ENCODE measurements around the gene AP3B1. TPM values are rescaled to one million over a fixed set of nuclear protein-coding genes. Genes with fewer than 3 reads are reported as not detected.

The AP3B1 gene
- total and polyA plus RNA-seq, 8 donors = 42.4 to 61.2 (median 48.7) TPM

DNA sequence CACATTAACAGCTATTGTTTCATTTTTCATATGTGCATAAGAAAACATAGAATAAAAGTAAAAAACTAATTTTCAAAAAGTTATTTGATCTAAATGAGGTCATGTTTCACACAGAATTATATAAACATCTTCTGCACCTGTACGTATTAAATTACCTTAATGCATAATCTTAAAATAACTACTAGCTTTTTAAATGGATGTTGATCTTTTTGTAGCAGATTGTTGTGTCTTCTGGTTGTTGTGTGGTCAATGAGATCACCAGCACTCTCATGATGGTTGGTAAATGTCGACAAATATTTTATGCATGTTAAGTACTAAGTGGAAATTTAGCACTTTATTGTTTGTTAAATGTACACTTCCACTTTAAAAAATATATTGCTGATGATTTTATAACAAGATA is 162.0 kb downstream of the AP3B1 start:
- Histone ChIP-seq H3K4me3 (no peak overlapping the region), H3K9me3 (no peaks in the 10 kb centered on the region), H3K27ac (no peak overlapping the region), H3K36me3 (peaks cover 0 to 4% of the 10 kb centered on the region in 2 donors), H3K27me3 (no peaks in the 10 kb centered on the region), H3K4me1 (no peaks in the 10 kb centered on the region)
- intact Hi-C loops (cut with DNase I) = no loop called here
- ATAC-seq = no peak
- DNase-seq = no peak
- TF ChIP-seq CTCF (IDR thresholded peaks at IDR 0.05) = no peak

- TF ChIP-seq CTCF (IDR thresholded peaks at IDR 0.05) = no peak
- no peak overlapping the region for H3K4me3 ChIP-seq
- DNase-seq (no peak), ATAC-seq (no peak)
- no peaks in the 10 kb centered on the region for H3K27me3 ChIP-seq
- H3K36me3 ChIP-seq = peaks cover 0 to 4% of the 10 kb centered on the region in 2 donors
- no peak overlapping the region for H3K27ac ChIP-seq
- H3K4me1 ChIP-seq = no peaks in the 10 kb centered on the region
- intact Hi-C loops (cut with DNase I) = no loop called here
- no peaks in the 10 kb centered on the region for H3K9me3 ChIP-seq
Measured at GRCh38 chr5:78129597-78129996, 164.9 kb downstream of the AP3B1 start.

DNA sequence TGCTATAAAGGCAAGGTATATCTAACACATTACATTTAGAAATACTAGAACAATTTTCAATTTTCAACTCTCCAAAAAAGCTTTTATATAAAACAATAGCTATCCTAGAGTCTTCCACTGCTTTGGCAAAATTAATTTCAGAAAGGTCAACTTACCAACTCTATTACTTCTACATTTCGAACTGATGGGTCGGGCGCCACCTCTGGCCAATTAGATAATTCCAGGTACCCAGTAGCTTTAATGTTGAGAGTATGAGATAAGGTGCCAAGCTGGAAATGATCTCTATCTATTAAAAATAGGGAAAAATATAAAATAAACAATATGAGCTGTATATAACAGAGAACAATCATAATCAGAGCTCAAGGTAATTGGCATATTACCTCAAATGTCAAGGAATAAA is 166.6 kb downstream of the AP3B1 start:
- Histone ChIP-seq H3K27ac (no peak overlapping the region), H3K4me1 (no peaks in the 10 kb centered on the region), H3K9me3 (no peaks in the 10 kb centered on the region), H3K4me3 (no peak overlapping the region), H3K27me3 (no peaks in the 10 kb centered on the region), H3K36me3 (peaks cover 0 to 9% of the 10 kb centered on the region in 2 donors)
- ATAC-seq (no peak), DNase-seq (no peak)
- intact Hi-C loops (cut with DNase I) = no loop called here
- TF ChIP-seq CTCF (IDR thresholded peaks at IDR 0.05) = no peak

- DNase-seq (peak in 2 of 4 donors; percentile 5 to 10), ATAC-seq (no peak)
- no peaks in the 10 kb centered on the region for H3K27me3 ChIP-seq
- H3K36me3 ChIP-seq = peaks cover 0 to 9% of the 10 kb centered on the region in 2 donors
- H3K4me3 ChIP-seq = no peak overlapping the region
- intact Hi-C loops (cut with DNase I) = no loop called here
- no peak overlapping the region for H3K27ac ChIP-seq
- TF ChIP-seq CTCF (IDR thresholded peaks at IDR 0.05) = no peak
- H3K9me3 ChIP-seq = no peaks in the 10 kb centered on the region
- H3K4me1 ChIP-seq = no peaks in the 10 kb centered on the region
Measured at GRCh38 chr5:78126536-78126935, 168.0 kb downstream of the AP3B1 start.

- H3K27ac ChIP-seq = no peak overlapping the region
- H3K27me3 ChIP-seq = no peaks in the 10 kb centered on the region
- ATAC-seq (no peak), DNase-seq (no peak)
- intact Hi-C loops (cut with DNase I) = no loop called here
- H3K9me3 ChIP-seq = no peaks in the 10 kb centered on the region
- H3K4me3 ChIP-seq = no peak overlapping the region
- peaks cover 0 to 61% of the 10 kb centered on the region in 2 donors for H3K36me3 ChIP-seq
- no peaks in the 10 kb centered on the region for H3K4me1 ChIP-seq
- TF ChIP-seq CTCF (IDR thresholded peaks at IDR 0.05) = no peak
Measured at GRCh38 chr5:78116167-78116566, 178.3 kb downstream of the AP3B1 start.

Measured in left lung (tissue), 10 donors.